Neural progenitor cell (in vitro differentiated cells): Measurements from ENCODE around the gene CARMIL1. TPM values are rescaled to one million over a fixed set of nuclear protein-coding genes. Genes with fewer than 3 reads are reported as not detected.

ENCODE experiments used
- DNase-seq: peaks from one replicate; pipeline ENCODE4 v3.0.0-alpha.2; 2016; ENCODE audit warnings: low spot score
- H2AFZ ChIP-seq: fragments of 200-600 bp; sonication (generic); replicated peaks from 2 replicates; pipeline ENCODE4 v1.6.1; 2016; ENCODE audit warnings: antibody characterized with exemption
- H3F3A ChIP-seq: fragments of 200-600 bp; sonication (generic); 2 replicates; pipeline ENCODE4 v1.6.1; 2016; ENCODE audit warnings: antibody characterized with exemption, low read depth
- H3K27ac ChIP-seq: fragments of 200-600 bp; sonication (generic); 2 replicates; pipeline ENCODE4 v1.5.1; 2016; ENCODE audit warnings: mild to moderate bottlenecking
- H3K27me3 ChIP-seq: fragments of 200-600 bp; sonication (generic); 2 replicates; pipeline ENCODE4 v1.6.1; 2016; ENCODE audit warnings: mild to moderate bottlenecking, moderate library complexity
- H3K36me3 ChIP-seq: fragments of 200-600 bp; sonication (generic); 2 replicates; pipeline ENCODE4 v1.5.1; 2016
- H3K4me1 ChIP-seq: fragments of 200-600 bp; sonication (generic); 2 replicates; pipeline ENCODE4 v1.6.1; 2016; ENCODE audit warnings: mixed run types
- H3K4me2 ChIP-seq: fragments of 200-600 bp; sonication (generic); 2 replicates; pipeline ENCODE4 v1.6.1; 2016
- H3K4me3 ChIP-seq: fragments of 200-600 bp; sonication (generic); 2 replicates; pipeline ENCODE4 v1.5.1; 2016
- H3K79me2 ChIP-seq: fragments of 200-600 bp; sonication (generic); 2 replicates; pipeline ENCODE4 v1.6.1; 2016; ENCODE audit warnings: low read depth
- H3K9ac ChIP-seq: fragments of 200-600 bp; sonication (generic); 2 replicates; pipeline ENCODE4 v1.6.1; 2016
- H3K9me3 ChIP-seq: fragments of 200-600 bp; sonication (generic); 2 replicates; pipeline ENCODE4 v1.5.1; 2016; ENCODE audit warnings: low read depth
- H4K20me1 ChIP-seq: fragments of 200-600 bp; sonication (generic); 2 replicates; pipeline ENCODE4 v1.6.1; 2016; ENCODE audit warnings: low read depth
- H3K27ac Mint-ChIP-seq: 3 replicates; pipeline ENCODE4 v1.8.0; 2021; ENCODE audit warnings: mixed read lengths
- H3K27me3 Mint-ChIP-seq: 2 replicates; pipeline ENCODE4 v1.8.0; 2022; ENCODE audit warnings: low read depth, mild to moderate bottlenecking, inconsistent platforms, moderate library complexity, mixed read lengths; ENCODE audit not compliant: insufficient read depth
- H3K36me3 Mint-ChIP-seq: 3 replicates; pipeline ENCODE4 v1.8.0; 2021; ENCODE audit warnings: mixed read lengths
- H3K4me1 Mint-ChIP-seq: 3 replicates; pipeline ENCODE4 v1.8.0; 2021; ENCODE audit warnings: mixed read lengths
- H3K4me3 Mint-ChIP-seq: 3 replicates; pipeline ENCODE4 v1.8.0; 2021; ENCODE audit warnings: mild to moderate bottlenecking, moderate library complexity, mixed read lengths
- H3K9me3 Mint-ChIP-seq: 3 replicates; pipeline ENCODE4 v1.8.0; 2020; ENCODE audit warnings: mixed read lengths
- CTCF ChIP-seq: fragments of 200-600 bp; sonication (generic); IDR thresholded peaks from 2 replicates; pipeline ENCODE4 v1.5.1; 2017; ENCODE audit warnings: antibody characterized with exemption, mild to moderate bottlenecking
- EZH2 ChIP-seq: fragments of 200-600 bp; sonication (generic); IDR thresholded peaks from 2 replicates; pipeline ENCODE4 v1.6.1; 2017; ENCODE audit warnings: antibody characterized with exemption, mild to moderate bottlenecking, moderate library complexity
- EZH2phosphoT487 ChIP-seq: fragments of 200-600 bp; sonication (generic); IDR thresholded peaks from 2 replicates; pipeline ENCODE4 v1.6.1; 2017; ENCODE audit warnings: antibody characterized with exemption
- total RNA-seq: library from RNA; depleted of rRNA; stranded (reverse); fragments of >200 nt; gene quantifications from 2 replicates; pipeline ENCODE4 v1.2.3, GENCODE V29; 2015; ENCODE audit warnings: low replicate concordance

The CARMIL1 gene
- total RNA-seq, 1 donor from 2014 or later, result 13.3 TPM

- H3K4me2 ChIP-seq, result no peak overlapping the region
- H2AFZ ChIP-seq, result no peak overlapping the region
- no peaks in the 10 kb centered on the region for H3K9me3 ChIP-seq
- Mint-ChIP-seq H3K36me3 (no peaks in the 10 kb centered on the region), H3K9me3 (no peaks in the 10 kb centered on the region), H3K27ac (no peak overlapping the region), H3K27me3 (peaks cover 2% of the 10 kb centered on the region), H3K4me3 (no peak overlapping the region), H3K4me1 (peaks cover 30% of the 10 kb centered on the region)
- H3K9ac ChIP-seq, result no peak overlapping the region
- TF ChIP-seq EZH2phosphoT487, result no peak
- no peak for TF ChIP-seq EZH2
- no peak for TF ChIP-seq CTCF
- no peaks in the 10 kb centered on the region for H4K20me1 ChIP-seq
- no peak overlapping the region for H3K4me3 ChIP-seq
- no peaks in the 10 kb centered on the region for H3K27me3 ChIP-seq
- H3K27ac ChIP-seq, result no peak overlapping the region
- peaks cover 21% of the 10 kb centered on the region for H3K4me1 ChIP-seq
- no peaks in the 10 kb centered on the region for H3F3A ChIP-seq
- no peaks in the 10 kb centered on the region for H3K79me2 ChIP-seq
- H3K36me3 ChIP-seq, result no peaks in the 10 kb centered on the region
- no peak for DNase-seq
These were observed 207.4 kb downstream of the CARMIL1 start for GRCh38 chr6:25486550-25486949.

GRCh38 chr6:25487012-25487411 is 207.8 kb downstream of the CARMIL1 start:
- H3K9ac ChIP-seq, result no peak overlapping the region
- H3K27ac ChIP-seq, result no peak overlapping the region
- Mint-ChIP-seq H3K9me3 (no peaks in the 10 kb centered on the region), H3K27ac (no peak overlapping the region), H3K27me3 (peaks cover 2% of the 10 kb centered on the region), H3K4me1 (peaks cover 30% of the 10 kb centered on the region), H3K4me3 (no peak overlapping the region), H3K36me3 (no peaks in the 10 kb centered on the region)
- TF ChIP-seq EZH2phosphoT487, result no peak
- H3K79me2 ChIP-seq, result no peaks in the 10 kb centered on the region
- peaks cover 16% of the 10 kb centered on the region for H3K4me1 ChIP-seq
- no peak for DNase-seq
- no peak overlapping the region for H3K4me3 ChIP-seq
- H3F3A ChIP-seq, result no peaks in the 10 kb centered on the region
- H3K4me2 ChIP-seq, result no peak overlapping the region
- H3K9me3 ChIP-seq, result no peaks in the 10 kb centered on the region
- H2AFZ ChIP-seq, result no peak overlapping the region
- H3K27me3 ChIP-seq, result no peaks in the 10 kb centered on the region
- no peaks in the 10 kb centered on the region for H3K36me3 ChIP-seq
- no peaks in the 10 kb centered on the region for H4K20me1 ChIP-seq

GRCh38 chr6:25488156-25488555 is 209.0 kb downstream of the CARMIL1 start:
- TF ChIP-seq EZH2phosphoT487 (no peak), EZH2 (no peak), CTCF (no peak)
- H3K79me2 ChIP-seq, result no peaks in the 10 kb centered on the region

GRCh38 chr6:25489399-25489798 is 210.2 kb downstream of the CARMIL1 start:
- H3K27ac Mint-ChIP-seq, result no peak overlapping the region

More at GRCh38 chr6:25488156-25488555, 209.0 kb downstream of the CARMIL1 start:
- Histone ChIP-seq H3K9me3 (no peaks in the 10 kb centered on the region), H3K27me3 (no peaks in the 10 kb centered on the region), H3K4me1 (peaks cover 10% of the 10 kb centered on the region), H3K27ac (no peak overlapping the region), H3K4me3 (no peak overlapping the region), H4K20me1 (no peaks in the 10 kb centered on the region), H3K4me2 (no peak overlapping the region), H2AFZ (no peak overlapping the region), H3K36me3 (no peaks in the 10 kb centered on the region), H3K9ac (no peak overlapping the region), H3F3A (no peaks in the 10 kb centered on the region)
- Mint-ChIP-seq H3K27me3 (peaks cover 2% of the 10 kb centered on the region), H3K9me3 (no peaks in the 10 kb centered on the region), H3K27ac (no peak overlapping the region), H3K4me3 (no peak overlapping the region), H3K4me1 (peaks cover 30% of the 10 kb centered on the region), H3K36me3 (no peaks in the 10 kb centered on the region)
- DNase-seq, result no peak

More at GRCh38 chr6:25489399-25489798, 210.2 kb downstream of the CARMIL1 start:
- Histone ChIP-seq H3K4me2 (no peak overlapping the region), H2AFZ (no peak overlapping the region), H3K79me2 (no peaks in the 10 kb centered on the region), H3K9ac (no peak overlapping the region), H3K27ac (no peak overlapping the region), H3K4me1 (peaks cover 7% of the 10 kb centered on the region), H3K36me3 (no peaks in the 10 kb centered on the region), H3K9me3 (no peaks in the 10 kb centered on the region), H3K4me3 (no peak overlapping the region), H3K27me3 (no peaks in the 10 kb centered on the region), H4K20me1 (no peaks in the 10 kb centered on the region), H3F3A (no peaks in the 10 kb centered on the region)
- Mint-ChIP-seq H3K9me3 (no peaks in the 10 kb centered on the region), H3K4me3 (no peak overlapping the region), H3K27me3 (peaks cover 2% of the 10 kb centered on the region), H3K4me1 (peaks cover 26% of the 10 kb centered on the region), H3K36me3 (no peaks in the 10 kb centered on the region)
- DNase-seq, result no peak
- TF ChIP-seq CTCF (no peak), EZH2 (no peak), EZH2phosphoT487 (no peak)
